ENCODE data around the gene DNAJC17.

DNA sequence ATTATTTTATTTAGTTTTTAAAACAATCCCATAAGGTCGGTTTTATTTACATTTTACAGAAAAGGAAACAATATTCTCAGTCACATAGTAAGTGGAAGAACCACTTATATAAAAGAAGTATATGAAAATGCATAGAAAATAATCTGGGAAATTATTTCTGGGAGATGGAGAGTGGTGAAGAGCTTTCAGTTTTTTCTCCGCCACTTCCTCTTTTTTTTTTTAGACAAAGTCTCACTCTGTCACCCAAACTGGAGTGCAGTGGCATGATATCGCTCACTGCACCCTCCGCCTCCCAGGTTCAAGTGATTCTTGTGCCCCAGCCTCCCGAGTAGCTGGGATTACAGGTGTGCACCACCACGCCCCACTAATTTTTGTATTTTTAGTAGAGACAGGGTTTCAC, 91.1 kb downstream of the DNAJC17 start:
- TF ChIP-seq, protein P1, sequence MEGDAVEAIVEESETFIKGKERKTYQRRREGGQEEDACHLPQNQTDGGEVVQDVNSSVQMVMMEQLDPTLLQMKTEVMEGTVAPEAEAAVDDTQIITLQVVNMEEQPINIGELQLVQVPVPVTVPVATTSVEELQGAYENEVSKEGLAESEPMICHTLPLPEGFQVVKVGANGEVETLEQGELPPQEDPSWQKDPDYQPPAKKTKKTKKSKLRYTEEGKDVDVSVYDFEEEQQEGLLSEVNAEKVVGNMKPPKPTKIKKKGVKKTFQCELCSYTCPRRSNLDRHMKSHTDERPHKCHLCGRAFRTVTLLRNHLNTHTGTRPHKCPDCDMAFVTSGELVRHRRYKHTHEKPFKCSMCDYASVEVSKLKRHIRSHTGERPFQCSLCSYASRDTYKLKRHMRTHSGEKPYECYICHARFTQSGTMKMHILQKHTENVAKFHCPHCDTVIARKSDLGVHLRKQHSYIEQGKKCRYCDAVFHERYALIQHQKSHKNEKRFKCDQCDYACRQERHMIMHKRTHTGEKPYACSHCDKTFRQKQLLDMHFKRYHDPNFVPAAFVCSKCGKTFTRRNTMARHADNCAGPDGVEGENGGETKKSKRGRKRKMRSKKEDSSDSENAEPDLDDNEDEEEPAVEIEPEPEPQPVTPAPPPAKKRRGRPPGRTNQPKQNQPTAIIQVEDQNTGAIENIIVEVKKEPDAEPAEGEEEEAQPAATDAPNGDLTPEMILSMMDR (IDR thresholded peaks at IDR 0.05; ENCODE audit: insufficient read depth, low read length, poor library complexity, severe bottlenecking), result no peak
- no peak for TF ChIP-seq EZH2phosphoT487 (conservative IDR thresholded peaks at IDR 0.05; ENCODE audit: low read length)
